NCI-H128 (cell line): ENCODE data around the gene MFSD2B.
"Not testable (repeated sequence)": the region's sequence is repeated elsewhere in the genome, so short reads cannot be mapped to it uniquely, and the experiment has no call there.

Source experiments
- DNase-seq: peaks from one replicate; lab custom pipeline; 2025; ENCODE audit not compliant: unreplicated experiment; lab: John Stamatoyannopoulos, UW

The MFSD2B gene, protein sequence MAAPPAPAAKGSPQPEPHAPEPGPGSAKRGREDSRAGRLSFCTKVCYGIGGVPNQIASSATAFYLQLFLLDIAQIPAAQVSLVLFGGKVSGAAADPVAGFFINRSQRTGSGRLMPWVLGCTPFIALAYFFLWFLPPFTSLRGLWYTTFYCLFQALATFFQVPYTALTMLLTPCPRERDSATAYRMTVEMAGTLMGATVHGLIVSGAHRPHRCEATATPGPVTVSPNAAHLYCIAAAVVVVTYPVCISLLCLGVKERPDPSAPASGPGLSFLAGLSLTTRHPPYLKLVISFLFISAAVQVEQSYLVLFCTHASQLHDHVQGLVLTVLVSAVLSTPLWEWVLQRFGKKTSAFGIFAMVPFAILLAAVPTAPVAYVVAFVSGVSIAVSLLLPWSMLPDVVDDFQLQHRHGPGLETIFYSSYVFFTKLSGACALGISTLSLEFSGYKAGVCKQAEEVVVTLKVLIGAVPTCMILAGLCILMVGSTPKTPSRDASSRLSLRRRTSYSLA

DNA sequence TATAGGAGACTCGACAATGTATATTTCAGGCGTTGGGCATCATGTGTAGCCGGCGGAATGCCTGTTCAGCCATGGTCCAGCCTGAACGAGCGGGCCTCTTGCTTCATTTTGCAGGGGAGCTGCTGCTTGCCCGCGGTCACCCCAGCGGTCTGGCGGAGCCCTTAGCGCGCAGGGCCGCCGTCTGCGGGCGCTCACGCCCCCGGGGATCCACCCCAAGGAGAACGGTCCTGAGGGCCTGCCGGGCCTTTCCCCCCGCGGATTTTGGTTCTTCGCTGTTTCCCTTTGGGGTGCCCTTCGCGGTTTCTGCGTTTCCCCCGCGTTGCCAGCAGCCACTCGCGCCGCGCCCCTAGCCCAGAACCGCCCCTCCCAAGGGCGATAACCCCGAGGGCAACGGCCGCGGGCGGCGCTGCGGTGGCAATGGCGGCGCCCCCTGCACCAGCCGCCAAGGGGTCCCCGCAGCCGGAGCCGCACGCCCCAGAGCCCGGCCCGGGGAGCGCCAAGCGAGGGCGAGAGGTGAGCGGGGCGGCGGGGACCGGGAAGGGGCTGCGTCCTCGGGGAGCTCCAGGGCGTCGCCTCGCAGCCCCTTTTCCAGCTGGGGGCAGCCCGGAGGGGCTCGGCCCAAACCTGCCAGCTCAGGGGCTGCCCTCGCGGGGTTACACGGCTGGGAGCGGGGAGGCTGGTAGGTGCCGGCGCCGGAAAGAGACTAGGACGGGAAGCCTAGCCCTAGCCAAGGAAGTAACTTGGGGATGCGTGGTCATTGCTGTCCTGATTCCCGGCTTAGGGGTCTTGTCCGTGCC, at the start of gene MFSD2B:
Gene MFSD2B, plus strand, starts transcription at position 406 of the 797 bp plus-strand sequence. Its CDS starts 12 bp downstream, at position 418.
- DNase-seq = no peak

DNA sequence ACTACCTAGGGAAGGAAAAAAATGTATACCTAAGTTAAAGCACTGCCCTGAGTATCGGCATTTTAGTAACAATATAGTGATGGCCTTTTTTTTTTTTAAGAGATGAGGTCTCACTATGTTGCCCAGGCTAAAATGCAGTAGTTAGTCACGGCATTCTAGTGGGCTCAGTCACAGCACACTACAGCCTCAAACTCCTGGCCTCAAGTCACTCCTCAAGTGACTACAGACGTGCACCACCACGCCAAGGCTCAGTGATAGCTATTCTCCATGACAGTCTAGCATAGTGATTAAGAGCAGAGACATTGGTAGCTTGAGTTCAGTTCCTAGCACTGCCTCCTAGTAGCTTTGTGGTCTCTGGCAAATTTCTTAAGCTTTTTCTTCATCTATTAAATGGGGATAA, 42.0 kb upstream of the MFSD2B start:
- DNase-seq = no peak

DNA sequence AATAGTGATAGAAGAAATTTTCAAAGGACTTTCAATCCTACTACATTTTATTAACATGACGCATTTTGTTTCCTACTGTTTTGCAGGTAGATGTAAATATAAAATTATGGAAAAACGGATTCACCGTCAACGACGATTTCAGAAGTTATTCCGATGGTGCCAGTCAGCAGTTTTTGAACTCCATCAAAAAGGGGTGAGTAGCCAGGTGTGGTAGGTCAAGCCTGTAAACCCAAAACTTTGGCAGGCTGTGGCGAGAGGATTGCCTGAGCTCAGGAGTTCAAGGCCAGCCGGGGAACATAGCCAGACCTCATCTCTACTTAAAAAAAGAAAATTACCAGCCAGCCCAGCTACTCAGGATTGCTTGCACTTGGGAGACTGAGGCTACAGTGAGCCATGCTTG, 33.0 kb upstream of the MFSD2B start:
- DNase-seq = no peak

DNA sequence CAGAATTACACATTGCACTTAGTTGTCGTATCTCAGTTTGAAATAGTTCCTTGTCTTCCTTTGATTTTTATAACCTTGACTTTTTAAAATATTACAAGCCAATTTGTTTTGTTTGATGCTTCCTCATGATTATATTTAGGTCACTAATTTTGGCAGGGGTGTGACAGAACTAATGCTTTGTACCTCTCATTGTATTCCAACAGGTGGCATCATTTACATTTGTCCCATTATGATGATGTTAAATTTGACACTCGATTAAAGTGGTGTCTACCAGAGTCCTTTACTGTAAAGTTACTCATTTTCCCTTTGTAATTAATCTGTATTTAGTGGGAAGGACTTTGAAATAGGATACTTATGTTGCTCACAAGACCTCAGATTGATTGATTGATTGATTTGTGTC, 21.5 kb upstream of the MFSD2B start:
- DNase-seq = no peak

DNA sequence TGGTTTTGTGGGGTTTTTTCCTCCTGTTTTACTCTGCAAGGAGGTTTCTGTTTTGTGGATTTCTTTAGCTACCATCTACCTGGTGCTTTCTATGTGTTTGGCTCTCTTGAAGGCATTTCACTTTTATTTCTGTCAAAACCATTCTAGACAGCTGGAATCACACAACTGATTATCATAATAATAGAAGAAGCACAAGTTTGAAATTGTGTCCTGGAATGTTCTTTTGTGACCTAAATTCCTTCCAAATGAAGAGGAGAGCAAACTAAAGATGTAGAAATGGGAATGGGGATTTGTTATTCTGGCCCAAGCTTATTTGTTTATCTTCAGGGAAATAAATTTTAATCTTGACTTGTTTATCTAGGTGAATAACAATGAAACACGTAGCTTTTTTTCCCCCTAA, 17.0 kb upstream of the MFSD2B start:
- DNase-seq = no peak

DNA sequence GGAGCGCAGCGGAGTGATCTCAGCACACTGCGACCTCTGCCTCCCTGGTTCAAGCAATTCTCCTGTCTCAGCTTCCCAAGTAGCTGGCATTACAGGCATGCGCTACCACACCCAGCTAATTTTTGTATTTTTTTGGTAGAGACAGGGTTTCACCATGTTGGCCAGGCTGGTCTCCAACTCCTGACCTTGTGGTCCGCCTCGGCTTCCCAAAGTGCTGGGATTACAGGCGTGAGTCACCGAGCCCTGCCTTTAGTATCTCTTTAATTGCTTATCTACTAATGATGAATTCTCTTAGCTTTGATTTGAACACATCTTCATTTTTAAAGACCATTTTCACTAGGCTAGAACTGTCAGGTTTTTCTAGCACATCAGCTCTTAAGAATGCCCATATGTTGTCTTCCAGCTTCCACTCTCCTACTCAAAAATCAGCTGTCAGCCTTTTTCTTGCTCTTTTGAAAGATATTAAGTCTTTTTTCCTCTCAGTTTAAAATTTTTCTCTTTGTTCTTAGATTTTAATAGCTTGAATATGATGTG, 16.1 kb upstream of the MFSD2B start:
- no peak for DNase-seq

DNA sequence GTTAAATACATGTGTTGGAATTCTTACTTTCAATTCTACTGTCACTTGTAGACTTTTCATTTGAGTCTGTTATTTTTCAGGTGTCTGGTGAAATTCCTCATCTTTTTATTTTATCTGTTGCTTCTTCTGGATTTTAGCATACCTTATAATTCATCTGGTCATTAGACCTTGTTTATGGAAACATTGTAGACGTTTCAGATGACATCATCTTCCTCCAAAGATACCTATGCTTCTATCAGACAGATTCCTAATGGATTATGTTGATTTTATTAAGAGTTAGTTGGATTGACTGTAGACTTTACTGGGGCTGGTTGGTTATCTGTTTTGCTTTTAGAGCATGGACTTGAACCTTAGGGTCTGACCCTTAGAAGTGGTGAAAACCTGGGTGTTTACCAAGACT, 15.3 kb upstream of the MFSD2B start:
- no peak for DNase-seq

DNA sequence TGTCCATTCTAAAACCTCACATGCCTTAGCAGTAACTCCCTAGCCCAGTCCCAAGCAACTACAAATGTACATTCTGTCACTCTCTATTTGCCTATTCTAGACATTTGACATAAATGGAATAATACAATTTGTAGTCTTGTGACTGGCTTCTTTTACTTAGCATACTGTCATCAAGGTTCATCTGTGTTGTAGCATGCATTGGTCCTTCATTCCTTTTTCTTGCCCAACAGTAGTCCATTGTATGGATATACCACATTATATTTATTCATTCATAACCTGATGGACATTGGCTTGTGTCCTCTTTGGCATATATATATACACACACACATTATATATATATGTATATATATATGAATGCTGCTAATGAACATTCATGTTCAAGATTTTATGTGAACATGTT, 2.2 kb upstream of the MFSD2B start:
- DNase-seq = no peak

DNA sequence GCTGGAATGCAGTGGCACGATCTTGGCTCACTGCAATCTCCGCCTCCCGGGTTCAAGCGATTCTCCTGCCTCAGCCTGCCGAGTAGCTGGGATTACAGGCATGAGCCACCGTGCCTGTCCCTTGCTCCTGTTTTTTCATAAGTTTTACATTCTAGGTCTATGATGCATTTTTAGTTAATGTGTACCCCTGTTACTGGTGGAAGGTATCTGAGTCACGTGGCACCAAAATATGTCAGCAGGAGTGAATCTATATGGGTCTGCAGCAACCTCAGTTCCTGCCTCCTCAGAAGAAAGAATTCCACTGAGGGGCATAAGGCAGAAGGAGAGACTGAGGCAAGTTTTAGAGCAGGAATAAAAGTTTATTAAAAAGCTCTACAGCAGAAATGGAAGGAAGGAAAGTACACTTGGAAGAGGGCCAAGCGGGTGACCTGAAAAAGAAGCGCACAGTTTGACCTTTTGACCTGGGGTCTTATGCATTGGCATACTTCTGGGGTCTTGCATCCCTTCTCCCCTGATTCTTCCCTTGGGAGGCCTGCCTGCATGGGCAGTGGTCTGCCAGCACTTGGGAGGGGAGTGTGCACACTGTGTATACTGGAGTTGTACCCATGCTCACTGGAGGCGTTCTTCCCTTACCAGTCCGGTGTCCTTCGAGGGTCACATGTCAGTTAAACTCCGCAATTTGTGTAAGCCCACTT, 1.1 kb upstream of the MFSD2B start:
- DNase-seq = no peak

DNA sequence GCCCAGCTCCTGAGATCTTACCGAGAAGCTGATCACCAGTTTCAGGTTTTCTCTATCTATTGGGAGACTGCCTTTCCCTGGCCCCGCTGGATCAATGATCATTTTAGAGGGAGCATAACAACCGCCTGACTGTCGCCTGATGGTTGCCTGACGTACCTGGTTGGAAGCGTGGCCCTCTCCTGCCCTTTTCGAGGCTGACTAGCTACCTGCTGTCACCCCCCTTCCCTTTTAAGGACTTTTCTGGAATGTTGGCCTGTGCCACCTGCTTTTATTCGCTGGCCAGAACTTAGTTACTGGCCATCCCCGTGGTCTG, 562 bp upstream of the MFSD2B start:
- DNase-seq = no peak

DNA sequence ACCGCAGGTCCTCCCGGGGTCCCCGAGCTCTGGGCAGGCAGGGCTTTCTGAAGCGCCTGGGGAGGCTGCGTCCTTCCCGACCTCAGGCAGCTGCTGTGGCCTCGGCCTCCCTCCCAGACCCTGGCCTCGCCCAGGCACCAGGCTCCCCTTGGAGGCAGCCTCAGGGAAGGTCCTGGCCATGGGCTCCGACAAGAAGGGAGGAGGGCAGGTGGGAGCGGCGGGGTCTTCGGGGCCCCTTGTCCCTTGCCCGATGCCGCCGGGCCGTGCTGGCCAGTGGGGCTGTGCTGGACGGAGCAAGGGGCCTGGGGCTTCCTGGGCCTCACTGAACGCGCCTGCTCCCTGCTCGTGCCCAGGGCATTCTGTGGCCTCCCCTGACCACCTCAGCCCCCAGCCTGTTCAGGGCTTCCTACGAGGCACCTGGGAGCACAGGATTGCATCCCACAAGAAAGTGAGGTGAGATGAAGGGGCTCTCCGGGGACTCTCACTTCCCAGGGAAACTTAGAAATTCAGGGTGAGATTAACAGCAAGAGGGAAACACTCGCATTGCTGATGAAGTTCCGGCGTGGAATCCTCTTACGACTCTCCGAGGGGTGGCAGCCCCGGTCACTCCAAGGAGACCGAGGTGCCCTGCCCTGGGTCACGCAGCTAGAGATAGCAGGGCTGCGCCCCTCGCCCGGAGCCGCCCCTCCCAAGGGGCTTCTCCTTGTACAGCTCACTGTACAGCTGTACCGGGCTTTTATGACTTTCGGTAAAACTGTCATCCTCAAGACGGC, 778 bp downstream of the MFSD2B start:
- no peak for DNase-seq

DNA sequence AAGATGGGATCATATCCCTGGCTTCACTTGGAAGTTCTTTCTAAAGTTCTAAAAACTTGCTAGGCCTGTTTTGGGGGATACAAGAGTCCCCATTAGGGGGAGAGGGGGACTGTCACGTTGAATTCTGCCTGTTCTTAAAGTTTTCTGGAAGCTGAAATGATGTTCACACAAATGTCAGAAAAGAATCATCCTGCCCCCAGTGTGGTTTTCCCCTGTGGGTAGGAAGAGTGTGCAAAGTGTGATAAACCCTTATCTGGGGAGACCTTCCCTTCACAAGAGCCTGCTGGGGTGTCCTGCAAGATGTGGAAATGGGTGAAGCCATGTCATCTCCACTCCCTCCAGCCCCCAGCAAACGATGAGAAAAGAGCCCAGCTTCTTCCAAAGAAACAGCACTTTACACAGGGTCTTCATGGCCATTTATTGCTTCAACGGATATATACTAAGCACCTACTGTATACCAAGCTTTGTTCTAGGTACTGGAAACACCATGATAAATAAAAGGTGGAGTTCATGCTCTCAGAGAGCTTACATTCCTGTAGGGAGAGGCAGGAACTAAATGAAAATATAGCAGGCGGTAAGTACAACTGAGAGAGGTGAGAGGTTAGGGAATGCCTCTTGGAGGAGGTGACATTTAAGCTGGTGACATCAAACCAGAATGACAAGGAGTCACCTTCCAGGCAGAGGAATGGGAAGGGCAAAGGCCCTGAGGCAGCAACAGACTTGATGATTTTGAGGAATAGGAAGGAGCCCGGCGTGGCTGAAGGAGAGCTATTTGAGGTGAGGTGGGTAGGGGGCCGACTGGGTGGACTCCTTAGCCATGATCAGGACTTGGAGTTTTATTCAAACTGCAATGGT, 1.6 kb downstream of the MFSD2B start:
- DNase-seq = no peak

DNA sequence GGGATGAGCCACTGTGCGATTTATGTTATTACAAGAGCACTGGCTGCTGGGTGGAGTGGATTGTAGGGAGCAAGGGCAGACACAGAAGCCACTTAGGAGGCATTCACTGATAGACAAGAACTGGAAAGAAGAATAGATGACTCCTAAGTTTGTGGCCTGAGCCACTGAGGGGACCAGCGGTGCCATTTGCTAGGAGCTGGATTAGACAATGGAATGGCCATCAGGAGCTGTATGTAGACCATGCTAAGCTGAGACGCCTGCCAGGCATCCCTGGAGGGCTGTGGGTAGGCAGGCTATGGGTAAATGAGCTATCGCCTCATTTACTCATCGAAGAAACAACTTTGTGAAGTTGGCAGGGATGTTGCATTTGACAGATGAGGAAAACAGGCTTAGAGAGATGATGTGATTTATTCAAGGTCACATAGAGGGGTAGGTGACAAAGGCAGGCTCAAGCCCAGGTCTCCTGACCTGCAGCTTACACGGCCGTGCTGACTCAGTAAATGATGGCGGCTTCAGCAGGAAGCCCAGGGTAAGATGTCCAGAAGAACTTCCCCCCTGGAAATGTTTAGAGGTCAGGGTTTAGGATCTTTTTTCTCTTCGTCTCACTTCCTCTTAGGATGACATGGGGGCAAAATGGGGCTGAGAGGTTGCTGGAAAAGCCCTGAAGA, 2.8 kb downstream of the MFSD2B start:
- no peak for DNase-seq

DNA sequence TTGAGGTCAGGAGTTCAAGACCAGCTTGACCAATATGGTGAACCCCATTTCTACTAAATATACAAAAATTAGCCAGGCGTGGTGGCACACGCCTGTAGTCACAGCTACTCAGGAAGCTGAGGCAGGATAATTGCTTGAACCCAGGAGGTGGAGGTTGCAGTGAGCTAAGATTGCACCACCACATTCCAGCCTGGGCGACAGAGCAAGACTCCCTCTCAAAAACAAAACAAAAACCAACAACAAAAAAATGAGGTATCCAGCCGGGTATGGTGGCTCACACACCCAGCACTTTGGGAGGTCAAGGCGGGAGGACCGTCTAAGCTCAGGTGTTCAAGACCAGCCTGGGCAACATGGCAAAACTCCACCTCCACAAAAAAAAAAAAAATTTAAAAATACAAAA, 5.0 kb downstream of the MFSD2B start:
- not testable (repeated sequence) for DNase-seq

DNA sequence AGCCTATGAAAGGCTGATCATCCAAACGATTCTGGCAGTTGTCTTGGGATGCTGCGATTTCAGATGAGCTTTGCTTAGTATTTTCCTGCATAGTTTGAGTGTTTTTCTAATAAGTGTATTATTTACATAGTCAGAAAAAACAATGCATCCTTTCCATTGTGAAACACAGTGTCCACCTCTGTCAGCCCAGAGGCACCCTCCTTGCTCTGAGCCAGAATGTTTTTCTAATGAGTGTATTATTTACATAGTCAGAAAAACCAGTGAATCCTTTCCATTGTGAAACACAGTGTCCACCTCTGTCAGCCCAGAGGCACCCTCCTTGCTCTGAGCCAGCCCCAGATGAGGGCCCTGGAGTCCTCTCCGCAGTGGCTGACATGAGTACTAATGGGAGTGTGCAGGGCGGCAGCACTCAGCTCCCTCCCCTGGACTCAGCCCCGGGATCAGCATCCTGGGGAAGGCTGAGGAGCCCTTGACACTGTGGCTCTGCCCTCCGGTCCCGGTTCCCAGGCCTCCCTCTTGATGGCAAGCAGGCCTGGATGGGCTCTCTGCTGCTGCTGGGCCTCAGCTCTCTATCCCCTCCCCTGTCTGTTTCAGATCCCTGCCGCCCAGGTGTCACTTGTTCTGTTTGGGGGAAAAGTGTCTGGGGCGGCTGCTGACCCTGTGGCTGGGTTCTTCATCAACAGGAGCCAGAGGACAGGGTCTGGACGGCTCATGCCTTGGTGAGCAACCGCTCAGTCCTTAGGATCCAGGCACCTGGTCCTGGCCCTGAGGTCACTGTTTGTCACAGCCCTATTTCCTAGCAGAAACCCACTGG, 5.9 kb downstream of the MFSD2B start:
- DNase-seq = no peak

DNA sequence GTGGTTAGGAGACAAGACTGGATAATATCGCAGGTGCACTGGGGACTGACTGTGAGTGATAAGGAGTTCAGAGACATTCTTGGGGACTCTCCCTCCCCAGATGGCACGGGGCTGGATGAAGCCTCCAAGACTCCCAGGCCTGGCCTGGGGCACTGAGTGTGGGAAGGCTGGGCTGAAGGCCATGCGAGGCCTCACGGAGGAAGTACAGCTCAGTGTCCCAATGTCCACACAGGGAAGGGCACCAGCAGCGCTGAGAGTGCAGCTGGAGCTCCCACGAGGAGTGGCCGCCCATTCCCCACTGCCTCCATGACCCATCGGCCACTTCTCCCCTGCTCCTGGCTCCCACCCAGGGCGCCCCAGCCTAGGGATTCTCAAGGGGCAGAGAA, 6.5 kb downstream of the MFSD2B start:
- DNase-seq = no peak

DNA sequence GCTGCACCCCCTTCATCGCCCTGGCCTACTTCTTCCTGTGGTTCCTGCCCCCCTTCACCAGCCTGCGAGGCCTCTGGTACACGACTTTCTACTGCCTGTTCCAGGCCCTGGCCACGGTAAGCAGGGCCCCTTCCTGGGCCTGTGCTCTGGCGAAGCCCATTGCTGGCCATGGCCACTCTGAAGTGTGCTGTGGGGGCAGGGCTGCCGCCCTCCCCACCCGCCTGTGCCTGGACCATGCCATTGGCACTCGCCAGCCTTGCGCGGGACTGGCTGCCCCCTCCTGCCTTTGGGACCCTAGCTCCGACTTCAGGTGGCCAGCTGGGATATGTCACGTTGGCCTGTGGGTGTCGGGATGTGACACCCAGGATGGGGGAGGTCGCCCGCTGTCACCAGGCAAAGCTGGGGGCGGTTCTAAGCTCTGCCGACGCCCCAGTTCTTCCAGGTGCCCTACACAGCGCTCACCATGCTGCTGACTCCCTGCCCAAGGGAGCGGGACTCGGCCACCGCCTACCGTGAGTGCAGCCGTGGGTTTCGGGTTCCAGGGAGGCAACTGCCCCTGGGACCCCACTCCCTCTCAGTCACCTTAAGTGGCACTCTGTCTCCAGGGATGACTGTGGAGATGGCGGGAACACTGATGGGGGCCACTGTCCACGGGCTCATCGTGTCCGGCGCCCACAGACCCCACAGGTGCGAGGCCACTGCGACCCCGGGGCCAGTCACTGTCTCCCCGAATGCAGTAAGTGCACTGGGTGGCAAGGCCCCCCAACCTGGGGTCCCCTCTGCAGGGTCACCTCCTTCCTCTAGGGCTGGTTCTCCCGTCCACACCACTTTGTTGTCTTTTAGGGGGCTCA, 7.2 kb downstream of the MFSD2B start:
- no peak for DNase-seq

DNA sequence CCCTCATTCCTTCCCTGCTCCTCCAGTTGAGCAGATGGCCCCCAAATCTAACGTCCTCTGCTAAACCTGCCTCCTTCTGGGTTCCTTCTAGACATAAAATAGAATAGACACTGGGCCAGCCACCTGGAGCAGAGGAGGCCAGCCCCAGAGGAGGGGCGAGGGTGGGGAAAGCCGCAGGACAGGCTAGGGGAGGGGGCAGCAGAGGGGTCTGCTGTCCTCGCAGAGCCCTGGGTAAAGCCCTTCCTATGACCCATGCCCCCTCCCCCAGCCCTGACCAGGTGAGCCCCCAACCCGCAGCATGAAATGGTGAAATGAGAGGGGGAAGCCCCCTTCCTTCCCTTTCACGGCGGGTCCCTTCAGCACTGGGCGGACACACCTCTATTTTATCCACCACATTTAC, 7.8 kb downstream of the MFSD2B start:
- no peak for DNase-seq
